ENCODE measurements around the gene ZBTB34.

DNA sequence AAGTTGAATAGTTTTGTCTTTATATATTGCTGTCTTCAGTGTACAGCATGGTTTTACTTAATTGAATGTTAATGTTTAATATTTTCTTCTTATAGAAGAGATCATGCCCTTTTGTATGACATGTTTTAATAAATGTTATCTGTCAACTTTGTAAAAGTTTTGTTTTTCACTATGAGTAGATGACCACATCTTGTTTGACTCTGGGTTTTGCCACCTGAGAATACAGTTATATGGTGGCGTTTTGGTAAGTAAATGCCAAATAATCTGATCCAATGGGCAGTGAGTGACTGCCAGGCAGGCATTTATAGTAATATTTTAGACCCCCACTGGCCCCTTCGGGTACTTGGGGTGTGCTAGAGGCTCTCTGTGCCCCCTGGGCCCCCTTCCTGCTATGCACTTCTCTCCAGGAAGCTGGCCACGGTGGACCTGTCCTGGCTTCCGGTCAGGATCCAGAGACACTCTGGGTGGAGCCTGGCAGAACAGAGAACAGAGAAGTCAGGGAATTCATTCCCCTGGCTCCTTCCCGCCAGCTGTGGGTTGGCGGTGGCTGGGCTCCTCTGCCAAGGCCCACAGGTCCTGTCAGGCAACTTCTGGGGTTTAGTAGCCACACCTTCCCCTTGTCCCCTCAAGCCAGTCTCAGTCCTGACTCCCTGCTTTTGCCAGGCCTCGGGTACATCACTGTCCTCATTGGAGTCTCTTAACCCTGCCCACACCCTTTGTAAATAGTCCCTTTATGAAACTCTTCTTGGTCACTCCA is 22.2 kb upstream of the ZBTB34 start:
- TF ChIP-seq, protein P1, sequence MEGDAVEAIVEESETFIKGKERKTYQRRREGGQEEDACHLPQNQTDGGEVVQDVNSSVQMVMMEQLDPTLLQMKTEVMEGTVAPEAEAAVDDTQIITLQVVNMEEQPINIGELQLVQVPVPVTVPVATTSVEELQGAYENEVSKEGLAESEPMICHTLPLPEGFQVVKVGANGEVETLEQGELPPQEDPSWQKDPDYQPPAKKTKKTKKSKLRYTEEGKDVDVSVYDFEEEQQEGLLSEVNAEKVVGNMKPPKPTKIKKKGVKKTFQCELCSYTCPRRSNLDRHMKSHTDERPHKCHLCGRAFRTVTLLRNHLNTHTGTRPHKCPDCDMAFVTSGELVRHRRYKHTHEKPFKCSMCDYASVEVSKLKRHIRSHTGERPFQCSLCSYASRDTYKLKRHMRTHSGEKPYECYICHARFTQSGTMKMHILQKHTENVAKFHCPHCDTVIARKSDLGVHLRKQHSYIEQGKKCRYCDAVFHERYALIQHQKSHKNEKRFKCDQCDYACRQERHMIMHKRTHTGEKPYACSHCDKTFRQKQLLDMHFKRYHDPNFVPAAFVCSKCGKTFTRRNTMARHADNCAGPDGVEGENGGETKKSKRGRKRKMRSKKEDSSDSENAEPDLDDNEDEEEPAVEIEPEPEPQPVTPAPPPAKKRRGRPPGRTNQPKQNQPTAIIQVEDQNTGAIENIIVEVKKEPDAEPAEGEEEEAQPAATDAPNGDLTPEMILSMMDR (IDR thresholded peaks at IDR 0.05; ENCODE audit: insufficient read depth, low read length, poor library complexity, severe bottlenecking): no peak
- TF ChIP-seq EZH2phosphoT487 (conservative IDR thresholded peaks at IDR 0.05; ENCODE audit: low read length): no peak
